ENCODE measurements around the gene KRT31. TPM values are rescaled to one million over a fixed set of nuclear protein-coding genes. Genes with fewer than 3 reads are reported as not detected.
A peak's percentile ranks its signal among the peaks of the same experiment; 100 is the strongest.

KRT31 gene
- total and polyA plus RNA-seq, 12 donors = 0.01 TPM; not detected in 11

DNA sequence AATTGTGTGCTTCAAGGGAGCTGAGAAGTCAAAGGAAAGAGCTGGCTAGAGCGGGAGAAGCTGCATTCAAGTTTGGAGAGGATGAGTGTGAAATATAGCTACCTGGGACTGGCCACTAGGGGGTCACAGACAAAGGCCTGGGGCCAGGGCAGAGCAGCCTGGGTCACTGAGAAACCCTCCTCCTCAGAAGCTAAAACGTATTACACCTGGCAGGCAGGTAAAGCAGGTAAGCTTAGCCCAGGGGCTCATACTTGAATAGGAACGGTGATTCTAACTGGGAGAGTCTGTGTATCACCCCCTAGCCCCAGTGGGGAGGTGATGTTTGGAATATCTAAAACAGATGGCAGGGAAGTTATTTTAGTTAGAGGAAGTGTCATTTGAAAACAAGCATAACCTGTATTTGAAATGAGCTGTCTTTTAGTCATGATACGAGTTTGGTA, 20.2 kb upstream of the KRT31 start:
- H3K27me3 ChIP-seq = peaks cover 0 to 5% (median 0%) of the 10 kb centered on the region in 7 donors
- no peak for ATAC-seq
- H3K36me3 ChIP-seq = no peaks in the 10 kb centered on the region
- TF ChIP-seq, protein P1, sequence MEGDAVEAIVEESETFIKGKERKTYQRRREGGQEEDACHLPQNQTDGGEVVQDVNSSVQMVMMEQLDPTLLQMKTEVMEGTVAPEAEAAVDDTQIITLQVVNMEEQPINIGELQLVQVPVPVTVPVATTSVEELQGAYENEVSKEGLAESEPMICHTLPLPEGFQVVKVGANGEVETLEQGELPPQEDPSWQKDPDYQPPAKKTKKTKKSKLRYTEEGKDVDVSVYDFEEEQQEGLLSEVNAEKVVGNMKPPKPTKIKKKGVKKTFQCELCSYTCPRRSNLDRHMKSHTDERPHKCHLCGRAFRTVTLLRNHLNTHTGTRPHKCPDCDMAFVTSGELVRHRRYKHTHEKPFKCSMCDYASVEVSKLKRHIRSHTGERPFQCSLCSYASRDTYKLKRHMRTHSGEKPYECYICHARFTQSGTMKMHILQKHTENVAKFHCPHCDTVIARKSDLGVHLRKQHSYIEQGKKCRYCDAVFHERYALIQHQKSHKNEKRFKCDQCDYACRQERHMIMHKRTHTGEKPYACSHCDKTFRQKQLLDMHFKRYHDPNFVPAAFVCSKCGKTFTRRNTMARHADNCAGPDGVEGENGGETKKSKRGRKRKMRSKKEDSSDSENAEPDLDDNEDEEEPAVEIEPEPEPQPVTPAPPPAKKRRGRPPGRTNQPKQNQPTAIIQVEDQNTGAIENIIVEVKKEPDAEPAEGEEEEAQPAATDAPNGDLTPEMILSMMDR (IDR thresholded peaks at IDR 0.05) = peak in 2 of 9 donors; percentile 10 to 20
- DNase-seq = no peak
- intact Hi-C loops (cut with DNase I) = loop anchor here in 1 of 10 donors (10.0 kb wide), 1 partner anchor 77 kb away; no protein-coding TSS in a partner anchor
- H3K4me1 ChIP-seq = peaks cover 0 to 22% (median 7%) of the 10 kb centered on the region in 9 donors
- no peak overlapping the region for H3K27ac ChIP-seq
- H3K4me3 ChIP-seq = no peak overlapping the region
- 32 to 49% methylated on average over 4 of the region's 4 CpGs for WGBS, 2 donors
- no peaks in the 10 kb centered on the region for H3K9me3 ChIP-seq

DNA sequence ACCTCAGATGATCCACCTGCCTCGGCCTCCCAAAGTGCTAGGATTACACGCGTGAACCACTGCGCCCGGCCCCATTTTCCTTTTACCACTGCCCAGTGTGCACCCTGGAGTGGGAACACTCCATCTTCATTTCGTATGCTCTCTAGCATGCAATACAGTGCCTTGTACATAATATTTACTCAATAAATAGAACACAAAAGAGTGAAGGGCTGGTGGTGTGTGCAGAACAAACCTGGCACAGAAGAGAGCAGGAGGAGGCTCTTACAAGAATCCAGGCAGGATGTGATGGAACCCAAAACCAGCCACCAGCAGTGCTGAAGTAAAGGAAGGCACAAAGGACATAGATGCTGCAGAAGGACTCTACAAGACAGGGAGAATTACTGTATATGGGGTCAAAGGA, 19.7 kb upstream of the KRT31 start:
- intact Hi-C loops (cut with DNase I) = loop anchor here in 1 of 10 donors (10.0 kb wide), 1 partner anchor 78 kb away; no protein-coding TSS in a partner anchor
- Histone ChIP-seq H3K27ac (no peak overlapping the region), H3K4me3 (no peak overlapping the region), H3K27me3 (peaks cover 0 to 5% (median 0%) of the 10 kb centered on the region in 7 donors), H3K4me1 (peaks cover 0 to 22% (median 7%) of the 10 kb centered on the region in 9 donors), H3K36me3 (no peaks in the 10 kb centered on the region), H3K9me3 (no peaks in the 10 kb centered on the region)
- no peak for DNase-seq
- TF ChIP-seq, protein P1 (IDR thresholded peaks at IDR 0.05) = no peak
- WGBS, 2 donors = 97% methylated on average over 6 of the region's 6 CpGs
- ATAC-seq = no peak

DNA sequence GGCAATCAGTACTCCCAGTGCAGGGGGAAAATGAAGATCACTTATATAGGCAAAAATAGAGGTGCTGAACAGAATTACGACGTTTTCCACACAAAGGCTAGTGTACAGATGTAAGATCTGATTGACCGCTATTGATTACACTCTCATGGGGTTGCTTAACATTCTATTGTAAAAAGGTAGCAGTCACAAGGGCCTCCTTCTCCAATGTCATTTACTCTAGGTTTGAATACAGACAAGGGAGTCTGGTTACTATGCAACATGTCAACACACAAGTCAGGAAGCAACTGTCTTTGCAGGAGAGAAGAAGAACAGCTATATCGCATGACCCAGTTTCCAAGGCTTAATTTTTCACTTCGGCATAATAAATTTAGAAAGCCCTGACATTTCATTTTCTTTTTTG, 19.1 kb upstream of the KRT31 start:
- Histone ChIP-seq H3K4me3 (no peak overlapping the region), H3K27me3 (peaks cover 0 to 5% (median 0%) of the 10 kb centered on the region in 7 donors), H3K4me1 (peaks cover 0 to 22% (median 7%) of the 10 kb centered on the region in 9 donors), H3K36me3 (no peaks in the 10 kb centered on the region), H3K9me3 (no peaks in the 10 kb centered on the region), H3K27ac (peak overlapping the region in 1 of 10 donors; percentile 9)
- intact Hi-C loops (cut with DNase I) = loop anchor here in 1 of 10 donors (10.0 kb wide), 1 partner anchor 78 kb away; no protein-coding TSS in a partner anchor
- ATAC-seq (peak in 3 of 8 donors; percentile 48 to 82 (median 68)), DNase-seq (no peak)
- 76 to 77% methylated on average over 5 of the region's 5 CpGs for WGBS, 2 donors
- TF ChIP-seq, protein P1 (IDR thresholded peaks at IDR 0.05) = no peak

GRCh38 chr17:41415833-41416335, 18.5 kb upstream of the KRT31 start:
- H3K36me3 ChIP-seq = no peaks in the 10 kb centered on the region
- intact Hi-C loops (cut with DNase I) = loop anchor here in 1 of 10 donors (10.0 kb wide), 1 partner anchor 79 kb away; no protein-coding TSS in a partner anchor
- H3K4me1 ChIP-seq = peaks cover 0 to 22% (median 7%) of the 10 kb centered on the region in 9 donors
- H3K27ac ChIP-seq = peak overlapping the region in 2 of 10 donors; percentile 9 to 23
- H3K4me3 ChIP-seq = no peak overlapping the region
- TF ChIP-seq, protein P1 (IDR thresholded peaks at IDR 0.05) = no peak
- DNase-seq (no peak), ATAC-seq (peak in 5 of 8 donors; percentile 62 to 90 (median 76))
- H3K27me3 ChIP-seq = peaks cover 0 to 8% (median 0%) of the 10 kb centered on the region in 7 donors
- 67 to 74% methylated on average over 3 of the region's 3 CpGs for WGBS, 2 donors
- no peaks in the 10 kb centered on the region for H3K9me3 ChIP-seq

Data from heart right ventricle (tissue), 16 donors.